GDM1 (cell line): ENCODE results near the gene TIGD1.
"Not testable (repeated sequence)": the region's sequence is repeated elsewhere in the genome, so short reads cannot be mapped to it uniquely, and the experiment has no call there.

ENCODE experiments used
- DNase-seq: peaks from one replicate; lab custom pipeline; 2025; lab: John Stamatoyannopoulos, UW

Gene TIGD1

GRCh38 chr2:232570481-232570880 is 20.1 kb upstream of the TIGD1 start:
- DNase-seq: not testable (repeated sequence)

DNA sequence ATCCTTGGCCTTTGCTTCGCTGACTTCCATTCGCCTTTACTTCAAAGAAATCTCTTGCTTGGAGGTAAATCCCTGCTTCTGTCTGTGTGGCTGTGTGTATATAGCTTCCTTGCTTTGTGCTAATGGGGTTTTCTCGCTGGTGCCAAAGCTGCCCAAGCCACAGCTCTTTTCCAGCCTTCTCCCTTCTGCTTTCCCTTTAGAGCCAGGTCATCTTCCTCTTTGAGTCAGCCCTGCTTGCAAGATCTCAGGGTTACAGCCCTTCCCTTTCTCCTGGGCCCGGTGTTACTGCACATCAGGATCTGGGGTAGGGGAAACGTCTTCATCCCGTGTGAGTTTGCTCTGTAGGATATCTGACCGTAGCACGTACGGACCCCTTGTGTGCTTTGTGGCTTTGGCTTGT is 19.2 kb upstream of the TIGD1 start:
- DNase-seq: no peak

- no peak for DNase-seq
Measured at GRCh38 chr2:232568161-232568560, 17.8 kb upstream of the TIGD1 start.

DNA sequence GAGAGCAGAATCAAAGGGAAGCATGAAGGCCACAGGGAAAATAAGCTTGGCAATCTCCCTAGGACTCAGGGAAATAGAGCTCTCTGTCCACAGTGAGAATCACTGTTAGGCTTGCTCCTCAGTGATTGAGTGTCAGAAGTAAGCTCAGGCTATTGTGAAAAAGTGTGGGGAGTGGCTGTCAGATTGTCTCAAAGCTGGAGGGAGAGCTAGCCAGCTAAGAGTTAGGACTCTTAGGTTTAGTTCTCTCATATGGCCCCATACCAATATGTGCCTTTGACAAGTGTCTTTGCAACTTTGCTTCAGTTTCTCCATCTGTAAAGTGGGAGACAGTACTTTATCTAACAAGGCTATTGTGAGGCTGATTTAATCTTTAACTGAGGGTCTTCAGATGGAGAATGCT is 17.4 kb upstream of the TIGD1 start:
- no peak for DNase-seq

DNA sequence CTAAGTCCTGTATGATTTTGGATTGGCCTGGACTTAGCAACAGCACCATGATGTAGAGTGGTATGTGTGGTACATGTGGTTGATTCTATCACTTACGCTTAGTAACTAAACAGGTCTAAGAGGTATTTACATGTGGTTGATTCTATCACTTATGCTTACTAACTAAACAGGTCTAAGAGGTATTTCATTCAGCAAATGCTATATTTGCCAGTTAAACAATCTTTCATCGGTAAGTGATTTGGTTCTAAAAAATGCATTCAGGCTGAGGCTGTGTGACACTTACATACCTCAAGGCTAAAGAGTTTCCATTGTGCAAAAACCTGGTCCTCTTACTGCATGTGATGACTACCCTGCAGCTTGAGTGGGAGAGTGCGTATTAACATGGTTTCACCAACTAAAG is 13.2 kb upstream of the TIGD1 start:
- no peak for DNase-seq

GRCh38 chr2:232562515-232563151 is 12.3 kb upstream of the TIGD1 start:
- no peak for DNase-seq

- DNase-seq: no peak
Measured at GRCh38 chr2:232556426-232556825, 6.1 kb upstream of the TIGD1 start.

DNA sequence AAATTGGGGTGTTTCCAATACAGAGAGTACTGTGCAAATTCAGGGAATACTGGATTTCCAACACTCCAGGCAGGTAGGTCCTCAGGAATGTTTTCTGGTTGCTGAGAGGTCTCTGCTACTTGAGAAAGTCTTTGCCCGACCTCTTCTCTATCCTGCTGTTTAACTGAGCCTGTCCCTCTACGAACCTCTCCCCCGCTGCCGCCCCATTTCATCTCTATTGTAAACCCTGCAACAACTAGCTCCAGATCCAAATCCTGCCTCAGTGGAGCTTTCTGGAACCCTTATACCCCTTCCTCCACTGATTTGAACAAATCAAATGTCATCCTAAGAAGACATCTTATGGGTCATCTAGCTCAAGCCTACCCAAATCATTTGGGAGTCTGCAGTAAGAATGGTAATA is 1.4 kb upstream of the TIGD1 start:
- no peak for DNase-seq

- no peak for DNase-seq
Measured at GRCh38 chr2:232551250-232551638, 887 bp upstream of the TIGD1 start.

- DNase-seq: no peak
Measured at GRCh38 chr2:232549655-232550353, 553 bp downstream of the TIGD1 start.

DNA sequence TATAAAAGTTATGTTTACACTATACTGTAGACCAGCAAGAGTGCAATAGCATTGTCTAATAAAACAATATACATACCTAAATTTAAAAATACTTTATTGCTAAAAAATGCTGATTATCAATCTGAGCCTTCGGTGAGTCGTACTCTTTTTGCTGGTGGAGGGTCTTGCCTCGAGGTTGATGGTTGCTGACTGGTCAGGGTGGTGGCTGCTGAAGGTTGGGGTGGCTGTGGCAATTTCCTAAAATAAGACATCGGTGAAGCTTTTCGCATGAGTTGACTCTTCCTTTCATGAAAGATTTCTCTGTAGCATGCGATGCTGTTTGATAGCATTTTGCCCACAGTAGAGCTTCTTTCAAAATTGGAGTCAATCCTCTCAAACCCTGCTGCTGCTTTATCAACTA is 2.4 kb downstream of the TIGD1 start:
- no peak for DNase-seq

- DNase-seq: no peak
Measured at GRCh38 chr2:232545511-232546375, 4.6 kb downstream of the TIGD1 start.

DNA sequence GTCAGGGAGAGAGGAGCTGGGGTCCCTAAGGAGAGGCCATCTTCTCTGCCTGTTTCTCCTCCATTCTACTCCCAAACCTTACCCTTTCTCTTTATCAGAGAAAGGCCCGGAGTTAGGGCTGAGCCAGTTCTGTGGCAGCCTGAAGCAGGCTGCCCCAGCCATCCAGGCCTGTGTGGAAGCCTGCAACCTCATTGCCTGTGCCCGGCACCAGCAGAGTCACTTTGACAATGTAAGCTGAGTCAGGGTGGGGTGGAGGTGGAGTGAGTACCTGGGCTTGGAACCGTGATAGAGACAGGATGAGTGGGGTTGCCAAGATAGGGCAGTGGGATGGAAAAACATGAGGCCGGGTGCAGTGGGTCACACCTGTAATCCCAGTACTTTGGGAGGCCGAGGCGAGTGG is 5.7 kb downstream of the TIGD1 start:
- DNase-seq: no peak

DNA sequence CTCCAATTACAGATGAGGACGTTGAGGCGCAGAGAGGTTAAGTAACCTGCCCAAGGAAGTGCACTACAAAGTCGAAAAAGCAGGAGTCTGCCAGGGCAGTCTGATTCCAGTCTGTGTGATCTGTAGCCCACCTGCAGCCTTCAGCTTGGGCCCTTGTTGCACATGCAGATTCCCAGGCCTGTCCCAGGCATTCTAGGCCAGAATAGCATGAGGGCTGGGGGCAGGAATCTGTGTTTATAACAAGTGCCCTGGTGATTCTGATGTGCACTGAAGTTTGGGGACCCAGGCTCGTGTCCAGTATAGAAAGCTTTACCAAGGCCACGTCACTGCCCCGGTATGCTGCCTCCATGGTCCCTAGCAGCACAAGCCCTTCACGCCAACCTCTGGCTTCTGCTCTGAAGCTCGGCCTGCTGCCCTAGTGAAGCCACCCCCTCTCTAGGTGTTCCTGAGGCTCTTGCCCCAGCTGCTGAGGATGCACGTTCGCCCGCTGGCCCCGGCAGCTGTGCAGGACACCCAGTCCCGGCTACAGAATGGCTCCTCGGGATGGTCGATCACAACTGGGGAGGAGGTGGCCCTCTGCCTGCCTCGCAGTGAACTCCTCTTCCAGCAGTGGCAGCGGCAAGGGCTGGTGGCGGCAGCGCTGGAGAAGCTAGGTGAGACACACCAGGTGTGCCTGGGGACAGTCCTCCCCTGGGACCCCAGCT is 6.3 kb downstream of the TIGD1 start:
- DNase-seq: no peak

DNA sequence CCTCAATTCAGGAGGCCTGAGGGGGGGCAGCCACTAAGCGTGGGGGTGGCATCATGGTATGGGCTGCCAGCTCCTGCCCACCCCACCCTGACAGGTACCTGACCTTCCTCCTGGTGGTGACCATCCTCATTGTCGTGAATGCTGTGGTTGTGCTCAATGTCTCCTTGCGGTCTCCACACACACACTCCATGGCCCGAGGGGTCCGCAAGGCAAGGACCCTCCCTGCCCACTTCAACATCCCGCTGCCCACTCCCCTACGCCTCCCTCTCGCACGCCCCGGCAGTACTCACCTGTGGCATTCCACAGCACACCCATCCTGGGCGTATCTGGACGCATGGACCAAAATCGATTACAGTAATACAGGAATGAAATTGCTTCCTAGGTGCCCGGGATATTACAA is 6.9 kb downstream of the TIGD1 start:
- DNase-seq: no peak

GRCh38 chr2:232542715-232543467 is 7.5 kb downstream of the TIGD1 start:
- DNase-seq: no peak

- no peak for DNase-seq
Measured at GRCh38 chr2:232541961-232542714, 8.2 kb downstream of the TIGD1 start.

DNA sequence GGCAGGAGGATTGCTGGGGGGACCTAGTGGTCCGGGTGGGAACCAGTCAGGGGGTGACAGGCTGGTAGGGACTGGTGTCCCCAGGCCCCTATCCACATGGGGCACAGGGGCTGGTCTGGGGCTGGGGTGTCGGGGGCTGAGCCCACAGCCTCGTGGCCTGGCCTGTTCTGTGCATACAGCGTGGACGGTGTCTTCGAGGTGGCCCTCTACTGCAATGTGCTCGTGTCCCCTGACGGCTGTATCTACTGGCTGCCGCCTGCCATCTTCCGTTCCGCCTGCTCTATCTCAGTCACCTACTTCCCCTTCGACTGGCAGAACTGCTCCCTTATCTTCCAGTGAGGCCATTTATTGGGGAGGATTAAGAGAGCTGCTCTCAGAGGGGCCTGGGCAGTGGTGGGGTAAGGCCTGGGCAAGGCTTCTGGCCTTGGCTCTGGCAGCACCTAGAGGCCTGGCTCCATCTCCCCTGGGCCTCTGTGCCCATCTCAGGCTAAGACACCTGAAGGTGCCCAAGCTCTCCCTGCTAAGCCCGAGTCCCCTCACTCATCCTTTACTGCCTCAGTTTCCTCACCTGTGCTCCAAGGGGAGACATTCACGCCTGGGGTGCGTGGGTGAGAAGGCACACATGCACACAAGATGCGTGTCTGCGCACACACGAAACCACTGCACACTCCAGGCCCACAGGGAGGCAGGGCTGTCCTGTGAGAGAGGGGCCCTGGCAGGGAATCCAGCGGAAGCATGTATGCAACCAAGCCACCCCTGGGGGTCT is 9.0 kb downstream of the TIGD1 start:
- no peak for DNase-seq

DNA sequence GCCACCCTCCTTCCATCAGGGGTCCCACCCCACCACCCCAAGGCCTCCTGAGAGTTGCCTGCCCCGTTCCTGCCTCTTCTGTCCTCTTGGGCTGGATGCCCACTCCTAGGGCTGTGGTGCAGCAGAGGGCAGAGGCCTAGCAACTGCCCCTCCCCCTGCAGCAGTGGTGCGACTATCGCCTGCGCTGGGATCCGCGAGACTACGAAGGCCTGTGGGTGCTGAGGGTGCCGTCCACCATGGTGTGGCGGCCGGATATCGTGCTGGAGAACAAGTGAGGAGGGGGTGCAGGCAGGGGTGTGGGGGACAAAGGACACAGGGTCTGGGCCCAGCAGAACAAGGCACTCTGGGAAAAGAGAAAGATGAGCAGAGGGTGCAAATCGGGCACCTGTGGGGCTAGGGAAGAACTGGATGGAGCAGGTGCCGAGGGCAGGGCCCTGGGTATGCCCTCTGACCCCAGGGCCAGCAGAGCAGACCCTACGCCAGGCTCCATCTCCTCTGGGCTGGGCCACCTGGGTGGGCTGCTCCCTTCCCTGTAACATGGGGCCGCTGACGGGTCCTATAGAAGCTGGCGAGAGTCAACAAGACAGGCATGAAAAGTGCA is 9.8 kb downstream of the TIGD1 start:
- DNase-seq: no peak
